Sigmoid colon (tissue), 4 donors: Measurements from ENCODE around the gene CCDC178.

Source experiments
- CTCF ChIP-seq, 4 experiments: fragments of 450-650 bp in 3 of 4; fragments of 200-600 bp in 1 of 4; IDR thresholded peaks; one replicate each; pipeline ENCODE4 v1.5.1; 2016 to 2019; ENCODE audit warnings: antibody characterized with exemption in 4 of 4, mild to moderate bottlenecking in 3 of 4, moderate library complexity in 2 of 4
- EP300 ChIP-seq, 4 donors: sonication (generic); formaldehyde crosslinking; IDR thresholded peaks; one replicate each; pipeline ENCODE4 v1.6.1; 2017; ENCODE audit warnings: antibody characterized with exemption in 4 of 4

GRCh38 chr18:33132657-33133056 lies 307.9 kb downstream of the CCDC178 start:
- TF ChIP-seq CTCF (IDR thresholded peaks at IDR 0.05) (no peak), EP300 (IDR thresholded peaks at IDR 0.05) (no peak)
